ENCODE results near the gene PAX3.

Gene PAX3

GRCh38 chr2:222269132-222269531, 29.7 kb downstream of the PAX3 start:
- DNase-seq (ENCODE audit: low spot score), result no peak

GRCh38 chr2:222268311-222268990, 30.3 kb downstream of the PAX3 start:
- DNase-seq (ENCODE audit: low spot score), result no peak

- no peak for DNase-seq (ENCODE audit: low spot score)
These were observed 33.9 kb downstream of the PAX3 start for GRCh38 chr2:222264791-222265320.

- DNase-seq (ENCODE audit: low spot score), result no peak
These were observed 37.3 kb downstream of the PAX3 start for GRCh38 chr2:222261504-222261903.

GRCh38 chr2:222257645-222258044, 41.2 kb downstream of the PAX3 start:
- DNase-seq (ENCODE audit: low spot score), result no peak

GRCh38 chr2:222256250-222256649, 42.5 kb downstream of the PAX3 start:
- no peak for DNase-seq (ENCODE audit: low spot score)

GRCh38 chr2:222255090-222255489, 43.7 kb downstream of the PAX3 start:
- no peak for DNase-seq (ENCODE audit: low spot score)

GRCh38 chr2:222250313-222250712, 48.5 kb downstream of the PAX3 start:
- no peak for DNase-seq (ENCODE audit: low spot score)

- DNase-seq (ENCODE audit: low spot score), result no peak
These were observed 49.4 kb downstream of the PAX3 start for GRCh38 chr2:222249444-222249843.

GRCh38 chr2:222248818-222249217, 50.0 kb downstream of the PAX3 start:
- no peak for DNase-seq (ENCODE audit: low spot score)

- DNase-seq (ENCODE audit: low spot score), result no peak
These were observed 50.5 kb downstream of the PAX3 start for GRCh38 chr2:222248256-222248655.

- no peak for DNase-seq (ENCODE audit: low spot score)
These were observed 56.3 kb downstream of the PAX3 start for GRCh38 chr2:222242532-222242931.

- no peak for DNase-seq (ENCODE audit: low spot score)
These were observed 57.5 kb downstream of the PAX3 start for GRCh38 chr2:222241128-222241870.

GRCh38 chr2:222240676-222241049, 58.1 kb downstream of the PAX3 start:
- no peak for DNase-seq (ENCODE audit: low spot score)

- DNase-seq (ENCODE audit: low spot score), result no peak
These were observed 58.7 kb downstream of the PAX3 start for GRCh38 chr2:222239945-222240675.

- DNase-seq (ENCODE audit: low spot score), result no peak
These were observed 59.7 kb downstream of the PAX3 start for GRCh38 chr2:222239091-222239490.

GRCh38 chr2:222238072-222238471, 60.7 kb downstream of the PAX3 start:
- no peak for DNase-seq (ENCODE audit: low spot score)

- DNase-seq (ENCODE audit: low spot score), result no peak
These were observed 66.0 kb downstream of the PAX3 start for GRCh38 chr2:222232839-222233238.

- no peak for DNase-seq (ENCODE audit: low spot score)
These were observed 66.4 kb downstream of the PAX3 start for GRCh38 chr2:222232372-222232771.

GRCh38 chr2:222228054-222228453, 70.7 kb downstream of the PAX3 start:
- DNase-seq (ENCODE audit: low spot score), result no peak

GRCh38 chr2:222218786-222219185, 80.0 kb downstream of the PAX3 start:
- no peak for DNase-seq (ENCODE audit: low spot score)

- DNase-seq (ENCODE audit: low spot score), result no peak
These were observed 81.1 kb downstream of the PAX3 start for GRCh38 chr2:222217712-222218111.

GRCh38 chr2:222214885-222215284, 83.9 kb downstream of the PAX3 start:
- DNase-seq (ENCODE audit: low spot score), result no peak

All from SW480 (cell line).